NCI-H2227 (cell line): Measurements from ENCODE around the gene DPPA5.
"Not testable (repeated sequence)": the region's sequence is repeated elsewhere in the genome, so short reads cannot be mapped to it uniquely, and the experiment has no call there.

ENCODE experiments used
- DNase-seq: peaks from one replicate; lab custom pipeline; 2025; ENCODE audit not compliant: unreplicated experiment; lab: John Stamatoyannopoulos, UW

Gene DPPA5

GRCh38 chr6:73353636-73354593, at the start of gene DPPA5:
TSS of gene DPPA5 (minus strand) at chr6:73354276. CDS start at chr6:73354225, 51 bp downstream.
- DNase-seq = no peak

GRCh38 chr6:73400656-73401055, 46.6 kb upstream of the DPPA5 start:
- no peak for DNase-seq

- no peak for DNase-seq
These were observed 41.8 kb upstream of the DPPA5 start for GRCh38 chr6:73395875-73396274.

GRCh38 chr6:73394577-73395354, 40.7 kb upstream of the DPPA5 start, which contains the start of gene DDX43:
TSS of gene DDX43 (plus strand) at chr6:73394828. CDS start at chr6:73394906, 78 bp downstream.
- peak; percentile 97 for DNase-seq

- DNase-seq = no peak
These were observed 39.2 kb upstream of the DPPA5 start for GRCh38 chr6:73393278-73393677.

- DNase-seq = peak; percentile 49
These were observed 38.1 kb upstream of the DPPA5 start for GRCh38 chr6:73392188-73392587.

GRCh38 chr6:73391675-73392074, 37.6 kb upstream of the DPPA5 start:
- no peak for DNase-seq

- no peak for DNase-seq
These were observed 35.8 kb upstream of the DPPA5 start for GRCh38 chr6:73389854-73390253.

- DNase-seq = peak; percentile 67
These were observed 34.9 kb upstream of the DPPA5 start for GRCh38 chr6:73388800-73389512.

GRCh38 chr6:73388433-73388799, 34.3 kb upstream of the DPPA5 start:
- peak; percentile 35 for DNase-seq

- no peak for DNase-seq
These were observed 28.5 kb upstream of the DPPA5 start for GRCh38 chr6:73382462-73383113.

GRCh38 chr6:73381531-73381930, 27.5 kb upstream of the DPPA5 start:
- not testable (repeated sequence) for DNase-seq

GRCh38 chr6:73377225-73377624, 23.1 kb upstream of the DPPA5 start:
- DNase-seq = no peak

- DNase-seq = no peak
These were observed 21.1 kb upstream of the DPPA5 start for GRCh38 chr6:73375216-73375615.

- DNase-seq = no peak
These were observed 18.4 kb upstream of the DPPA5 start for GRCh38 chr6:73372516-73372915.

- DNase-seq = no peak
These were observed 17.9 kb upstream of the DPPA5 start for GRCh38 chr6:73371984-73372383.

- DNase-seq = no peak
These were observed 15.5 kb upstream of the DPPA5 start, which contains the start of gene OOEP for GRCh38 chr6:73369563-73369962. TSS of gene OOEP (minus strand) at chr6:73369897. CDS start at chr6:73369792, 105 bp downstream.

GRCh38 chr6:73369157-73369556, 15.1 kb upstream of the DPPA5 start:
- DNase-seq = no peak

GRCh38 chr6:73368675-73369074, 14.6 kb upstream of the DPPA5 start:
- DNase-seq = no peak

GRCh38 chr6:73367761-73368355, 13.8 kb upstream of the DPPA5 start:
- DNase-seq = no peak
